CD14-positive monocyte (primary cell): ENCODE data around the gene HTRA3. TPM values are rescaled to one million over a fixed set of nuclear protein-coding genes. Genes with fewer than 3 reads are reported as not detected.

ENCODE experiments used
- DNase-seq, 3 donors: peaks; one replicate each; pipeline ENCODE4 v3.0.0-alpha.2; 2011 to 2022
- H2AFZ ChIP-seq: 2 replicates; pipeline ENCODE4 v1.6.0; 2012; ENCODE audit warnings: mild to moderate bottlenecking, low read depth, low read length, inconsistent platforms; ENCODE audit not compliant: insufficient read depth, poor library complexity, severe bottlenecking
- H3K27ac ChIP-seq, 2 donors: 1 replicate in 1 of 2; 2 replicates in 1 of 2; pipeline ENCODE4 v1.5.1; 2012 to 2013; ENCODE audit warnings: low read length in 2 of 2, control low read depth in 1 of 2, inconsistent platforms in 1 of 2, low read depth in 1 of 2, mild to moderate bottlenecking in 1 of 2
- H3K27me3 ChIP-seq, 2 donors: one replicate each; pipeline versions ENCODE4 v1.6.0 to v1.6.1; 2011 to 2013; ENCODE audit warnings: low read length in 2 of 2; ENCODE audit not compliant: control insufficient read depth in 2 of 2, insufficient read depth in 2 of 2
- H3K36me3 ChIP-seq, 2 donors: replicated peaks in 1 of 2; 1 replicate in 1 of 2; 2 replicates in 1 of 2; pipeline versions ENCODE4 v1.5.1 to v1.6.1; 2012 to 2013; ENCODE audit warnings: low read length in 2 of 2, control low read depth in 1 of 2, inconsistent platforms in 1 of 2, mild to moderate bottlenecking in 1 of 2; ENCODE audit not compliant: insufficient read depth in 2 of 2, control insufficient read depth in 1 of 2
- H3K4me1 ChIP-seq, 2 donors: 1 replicate in 1 of 2; 2 replicates in 1 of 2; pipeline versions ENCODE4 v1.5.1 to v1.6.1; 2012 to 2013; ENCODE audit warnings: low read length in 2 of 2, control low read depth in 1 of 2, inconsistent platforms in 1 of 2, mild to moderate bottlenecking in 1 of 2, moderate library complexity in 1 of 2; ENCODE audit not compliant: insufficient read depth in 2 of 2, control insufficient read depth in 1 of 2
- H3K4me2 ChIP-seq: replicated peaks from 2 replicates; pipeline ENCODE3; 2012; ENCODE audit warnings: low read length, moderate library complexity, mild to moderate bottlenecking; ENCODE audit not compliant: poor library complexity, severe bottlenecking; ENCODE audit errors: extremely low read depth
- H3K4me3 ChIP-seq, 3 experiments: fragments of 200-600 bp in 1 of 3; sonication (generic) in 1 of 3; replicated peaks in 1 of 3; 1 replicate in 2 of 3; 2 replicates in 1 of 3; pipeline ENCODE4 v1.5.1; 2011 to 2013; ENCODE audit warnings: low read length in 3 of 3, mild to moderate bottlenecking in 3 of 3, control low read depth in 2 of 3, low read depth in 2 of 3, inconsistent platforms in 1 of 3, moderate library complexity in 1 of 3
- H3K79me2 ChIP-seq: 2 replicates; pipeline ENCODE4 v1.6.0; 2012; ENCODE audit warnings: mild to moderate bottlenecking, control low read depth, inconsistent platforms, low read length, moderate library complexity; ENCODE audit not compliant: insufficient read depth
- H3K9ac ChIP-seq: 2 replicates; pipeline ENCODE4 v1.6.0; 2017; ENCODE audit warnings: low read length, mild to moderate bottlenecking; ENCODE audit not compliant: insufficient read depth, poor library complexity, severe bottlenecking
- H3K9me3 ChIP-seq, 2 donors: replicated peaks in 1 of 2; 1 replicate in 1 of 2; 2 replicates in 1 of 2; pipeline versions ENCODE4 v1.5.1 to v1.6.1; 2012 to 2013; ENCODE audit warnings: low read length in 2 of 2, control low read depth in 1 of 2; ENCODE audit not compliant: control insufficient read depth in 1 of 2, insufficient read depth in 1 of 2
- H4K20me1 ChIP-seq: 2 replicates; pipeline ENCODE4 v1.6.0; 2012; ENCODE audit warnings: mild to moderate bottlenecking, low read length, control low read depth, moderate library complexity; ENCODE audit not compliant: insufficient read depth
- H3K27ac Mint-ChIP-seq, 7 donors: one replicate each; pipeline ENCODE4 v1.8.0; 2020; ENCODE audit warnings: mild to moderate bottlenecking in 7 of 7, mixed read lengths in 7 of 7, moderate library complexity in 6 of 7, inconsistent platforms in 2 of 7
- H3K27me3 Mint-ChIP-seq, 3 donors: one replicate each; pipeline ENCODE4 v1.8.0; 2021 to 2022; ENCODE audit warnings: low read depth in 3 of 3, mild to moderate bottlenecking in 3 of 3, mixed read lengths in 3 of 3, moderate library complexity in 3 of 3, inconsistent platforms in 1 of 3
- H3K36me3 Mint-ChIP-seq, 2 donors: one replicate each; pipeline ENCODE4 v1.8.0; 2020; ENCODE audit warnings: mixed read lengths in 2 of 2, inconsistent platforms in 1 of 2, mild to moderate bottlenecking in 1 of 2
- H3K4me1 Mint-ChIP-seq: one replicate; pipeline ENCODE4 v1.8.0; 2020; ENCODE audit warnings: mild to moderate bottlenecking, mixed read lengths
- H3K4me3 Mint-ChIP-seq, 2 donors: one replicate each; pipeline ENCODE4 v1.8.0; 2020; ENCODE audit warnings: mild to moderate bottlenecking in 2 of 2, mixed read lengths in 2 of 2, moderate library complexity in 1 of 2
- H3K9me3 Mint-ChIP-seq, 7 donors: one replicate each; pipeline ENCODE4 v1.8.0; 2020 to 2022; ENCODE audit warnings: mixed read lengths in 7 of 7, mild to moderate bottlenecking in 6 of 7, moderate library complexity in 6 of 7, inconsistent platforms in 2 of 7
- CTCF ChIP-seq: fragments of 200-600 bp; IDR thresholded peaks from one replicate; pipeline ENCODE4 v1.8.0; 2022; ENCODE audit warnings: antibody characterized with exemption, mild to moderate bottlenecking
- WGBS: methylation state at CpG from one replicate; pipeline ENCODE4 v1.1.5; 2013; ENCODE audit warnings: missing lambda C conversion rate; ENCODE audit not compliant: insufficient coverage; 5-methylcytosine and 5-hydroxymethylcytosine counted together
- intact Hi-C, 2 donors: fragments of 100-400 bp; cut with micrococcal nuclease; formaldehyde crosslinking; loops; one replicate each; pipeline versions ENCODE4 v1.15.0 to v1.15.1; 2023
- polyA plus RNA-seq, 3 donors: library from polyadenylated mRNA; depleted of rRNA in 1 of 3; unstranded in 2 of 3; stranded (reverse) in 1 of 3; fragments of 300-500 nt in 2 of 3; fragments of >200 nt in 1 of 3; fragmentation: Illumina TruSeq in 2 of 3; gene quantifications; 1 replicate in 2 of 3; 2 replicates in 1 of 3; pipeline ENCODE4 v1.2.3, GENCODE V29; 2012 to 2021

The HTRA3 gene
- polyA plus RNA-seq, 3 donors = not detected

- Mint-ChIP-seq H3K27ac (no peak overlapping the region), H3K9me3 (no peaks in the 10 kb centered on the region), H3K4me1 (peaks cover 22% of the 10 kb centered on the region), H3K27me3 (peaks cover 3 to 10% (median 4%) of the 10 kb centered on the region in 3 donors), H3K4me3 (no peak overlapping the region), H3K36me3 (no peaks in the 10 kb centered on the region)
- no peak overlapping the region for H2AFZ ChIP-seq
- H3K36me3 ChIP-seq = no peaks in the 10 kb centered on the region
- no peak overlapping the region for H3K4me2 ChIP-seq
- H4K20me1 ChIP-seq = no peaks in the 10 kb centered on the region
- peaks cover 11 to 20% of the 10 kb centered on the region in 2 donors for H3K4me1 ChIP-seq
- H3K27me3 ChIP-seq = no peaks in the 10 kb centered on the region
- intact Hi-C loops = no loop called here
- WGBS = 92% methylated on average over 7 of the region's 11 CpGs
- no peak overlapping the region for H3K9ac ChIP-seq
- no peak overlapping the region for H3K27ac ChIP-seq
- no peak for DNase-seq
- no peak overlapping the region for H3K4me3 ChIP-seq
- no peak for TF ChIP-seq CTCF
- H3K9me3 ChIP-seq = no peaks in the 10 kb centered on the region
- no peaks in the 10 kb centered on the region for H3K79me2 ChIP-seq
These were observed 9.7 kb upstream of the HTRA3 start for GRCh38 chr4:8259743-8260430.

- Histone ChIP-seq H3K79me2 (no peaks in the 10 kb centered on the region), H3K27me3 (no peaks in the 10 kb centered on the region), H3K9me3 (no peaks in the 10 kb centered on the region), H3K36me3 (no peaks in the 10 kb centered on the region), H3K4me2 (no peak overlapping the region), H3K9ac (peak overlapping the region; percentile 4), H2AFZ (no peak overlapping the region), H3K4me3 (no peak overlapping the region), H4K20me1 (no peaks in the 10 kb centered on the region), H3K27ac (no peak overlapping the region), H3K4me1 (peaks cover 11 to 20% of the 10 kb centered on the region in 2 donors)
- intact Hi-C loops = no loop called here
- H3K36me3 Mint-ChIP-seq = no peaks in the 10 kb centered on the region
- H3K27me3 Mint-ChIP-seq = peaks cover 3 to 8% (median 4%) of the 10 kb centered on the region in 3 donors
- no peak for DNase-seq
- H3K27ac Mint-ChIP-seq = no peak overlapping the region
- H3K4me1 Mint-ChIP-seq = peaks cover 22% of the 10 kb centered on the region
- 31% methylated on average over 8 of the region's 13 CpGs for WGBS
- peak overlapping the region in 1 of 2 donors; percentile 41 for H3K4me3 Mint-ChIP-seq
- no peaks in the 10 kb centered on the region for H3K9me3 Mint-ChIP-seq
- no peak for TF ChIP-seq CTCF
These were observed 8.9 kb upstream of the HTRA3 start for GRCh38 chr4:8260656-8261111.
